Neural cell (in vitro differentiated cells): Measurements from ENCODE around the gene HPX.

Experiments used
- EP300 ChIP-seq: fragments of 450-650 bp; conservative IDR thresholded peaks from 2 replicates; pipeline ENCODE4 v1.6.1; 2014; ENCODE audit warnings: antibody characterized with exemption, mild to moderate bottlenecking, moderate library complexity; ENCODE audit not compliant: poor library complexity, severe bottlenecking
- EZH2 ChIP-seq: fragments of 200-600, 300-800 bp; shearing (Covaris generic), sonication (generic); IDR thresholded peaks from 2 replicates; pipeline ENCODE4 v1.6.1; 2014; ENCODE audit warnings: antibody characterized with exemption, low read length, borderline replicate concordance, mild to moderate bottlenecking; ENCODE audit not compliant: insufficient read depth, poor library complexity, severe bottlenecking
- MXI1 ChIP-seq: fragments of 450-650 bp; conservative IDR thresholded peaks from 2 replicates; pipeline ENCODE4 v1.6.1; 2014; ENCODE audit warnings: antibody characterized with exemption, mild to moderate bottlenecking; ENCODE audit not compliant: poor library complexity, severe bottlenecking
- POLR2AphosphoS5 ChIP-seq: IDR thresholded peaks from 2 replicates; pipeline ENCODE4 v1.6.1; 2012
- TAF1 ChIP-seq: IDR thresholded peaks from 2 replicates; pipeline ENCODE4 v1.6.1; 2012; ENCODE audit warnings: low read depth
- TF ChIP-seq, protein P1 (sequence below): fragments of 450-650 bp; IDR thresholded peaks from 2 replicates; pipeline ENCODE4 v1.5.1; 2014; ENCODE audit warnings: antibody characterized with exemption, mild to moderate bottlenecking, moderate library complexity; ENCODE audit not compliant: poor library complexity, severe bottlenecking
- TF ChIP-seq, protein P2 (sequence below): IDR thresholded peaks from 2 replicates; pipeline ENCODE4 v1.6.1; 2012; ENCODE audit warnings: borderline replicate concordance

DNA sequence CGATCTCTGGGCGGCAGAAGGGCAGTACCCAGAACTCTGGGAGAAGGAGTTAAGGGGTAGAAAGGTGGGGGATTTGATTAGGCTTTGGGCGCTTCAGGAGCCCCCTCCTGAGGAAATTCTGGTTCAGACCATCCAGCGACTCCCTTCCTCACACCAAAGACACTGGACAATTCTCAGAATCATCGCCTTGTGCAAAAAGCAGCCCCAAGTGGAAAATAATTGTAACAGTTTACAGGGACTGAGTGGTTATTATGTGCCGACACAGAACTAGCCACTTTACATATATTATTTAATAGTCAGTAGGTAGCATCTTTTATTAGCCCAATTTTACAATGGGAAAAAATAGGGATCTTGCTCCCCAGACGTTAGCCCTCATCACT lies 33.6 kb upstream of the HPX start:
- TF ChIP-seq, protein P1, sequence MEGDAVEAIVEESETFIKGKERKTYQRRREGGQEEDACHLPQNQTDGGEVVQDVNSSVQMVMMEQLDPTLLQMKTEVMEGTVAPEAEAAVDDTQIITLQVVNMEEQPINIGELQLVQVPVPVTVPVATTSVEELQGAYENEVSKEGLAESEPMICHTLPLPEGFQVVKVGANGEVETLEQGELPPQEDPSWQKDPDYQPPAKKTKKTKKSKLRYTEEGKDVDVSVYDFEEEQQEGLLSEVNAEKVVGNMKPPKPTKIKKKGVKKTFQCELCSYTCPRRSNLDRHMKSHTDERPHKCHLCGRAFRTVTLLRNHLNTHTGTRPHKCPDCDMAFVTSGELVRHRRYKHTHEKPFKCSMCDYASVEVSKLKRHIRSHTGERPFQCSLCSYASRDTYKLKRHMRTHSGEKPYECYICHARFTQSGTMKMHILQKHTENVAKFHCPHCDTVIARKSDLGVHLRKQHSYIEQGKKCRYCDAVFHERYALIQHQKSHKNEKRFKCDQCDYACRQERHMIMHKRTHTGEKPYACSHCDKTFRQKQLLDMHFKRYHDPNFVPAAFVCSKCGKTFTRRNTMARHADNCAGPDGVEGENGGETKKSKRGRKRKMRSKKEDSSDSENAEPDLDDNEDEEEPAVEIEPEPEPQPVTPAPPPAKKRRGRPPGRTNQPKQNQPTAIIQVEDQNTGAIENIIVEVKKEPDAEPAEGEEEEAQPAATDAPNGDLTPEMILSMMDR = no peak
- no peak for TF ChIP-seq POLR2AphosphoS5
- TF ChIP-seq EP300 = no peak
- no peak for TF ChIP-seq EZH2
- TF ChIP-seq, protein P2, sequence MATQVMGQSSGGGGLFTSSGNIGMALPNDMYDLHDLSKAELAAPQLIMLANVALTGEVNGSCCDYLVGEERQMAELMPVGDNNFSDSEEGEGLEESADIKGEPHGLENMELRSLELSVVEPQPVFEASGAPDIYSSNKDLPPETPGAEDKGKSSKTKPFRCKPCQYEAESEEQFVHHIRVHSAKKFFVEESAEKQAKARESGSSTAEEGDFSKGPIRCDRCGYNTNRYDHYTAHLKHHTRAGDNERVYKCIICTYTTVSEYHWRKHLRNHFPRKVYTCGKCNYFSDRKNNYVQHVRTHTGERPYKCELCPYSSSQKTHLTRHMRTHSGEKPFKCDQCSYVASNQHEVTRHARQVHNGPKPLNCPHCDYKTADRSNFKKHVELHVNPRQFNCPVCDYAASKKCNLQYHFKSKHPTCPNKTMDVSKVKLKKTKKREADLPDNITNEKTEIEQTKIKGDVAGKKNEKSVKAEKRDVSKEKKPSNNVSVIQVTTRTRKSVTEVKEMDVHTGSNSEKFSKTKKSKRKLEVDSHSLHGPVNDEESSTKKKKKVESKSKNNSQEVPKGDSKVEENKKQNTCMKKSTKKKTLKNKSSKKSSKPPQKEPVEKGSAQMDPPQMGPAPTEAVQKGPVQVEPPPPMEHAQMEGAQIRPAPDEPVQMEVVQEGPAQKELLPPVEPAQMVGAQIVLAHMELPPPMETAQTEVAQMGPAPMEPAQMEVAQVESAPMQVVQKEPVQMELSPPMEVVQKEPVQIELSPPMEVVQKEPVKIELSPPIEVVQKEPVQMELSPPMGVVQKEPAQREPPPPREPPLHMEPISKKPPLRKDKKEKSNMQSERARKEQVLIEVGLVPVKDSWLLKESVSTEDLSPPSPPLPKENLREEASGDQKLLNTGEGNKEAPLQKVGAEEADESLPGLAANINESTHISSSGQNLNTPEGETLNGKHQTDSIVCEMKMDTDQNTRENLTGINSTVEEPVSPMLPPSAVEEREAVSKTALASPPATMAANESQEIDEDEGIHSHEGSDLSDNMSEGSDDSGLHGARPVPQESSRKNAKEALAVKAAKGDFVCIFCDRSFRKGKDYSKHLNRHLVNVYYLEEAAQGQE = no peak
- no peak for TF ChIP-seq MXI1
- TF ChIP-seq TAF1 = no peak
